Measurements from ENCODE around the gene SLC2A13.
"Not testable (repeated sequence)": the region's sequence is repeated elsewhere in the genome, so short reads cannot be mapped to it uniquely, and the experiment has no call there.

GRCh38 chr12:39785814-39786213 lies 320.1 kb downstream of the SLC2A13 start:
- not testable (repeated sequence) for TF ChIP-seq POLR2A (IDR thresholded peaks at IDR 0.05); CTCF (IDR thresholded peaks at IDR 0.05); POLR2AphosphoS5 (IDR thresholded peaks at IDR 0.05; ENCODE audit: insufficient read depth in 1 of 2, low read depth in 1 of 2)

Measured in vagina (tissue), 2 donors.